ENCODE measurements around the gene CCL5.

GRCh38 chr17:35868737-35869136 lies 11.4 kb downstream of the CCL5 start, which contains the start of gene HEATR9:
- TF ChIP-seq ZNF138 (CRISPR knock-in tag; conservative IDR thresholded peaks at IDR 0.05) (no peak), NFATC4 (CRISPR knock-in tag; IDR thresholded peaks at IDR 0.05) (no peak), CTCF (IDR thresholded peaks at IDR 0.05) (no peak), ETV6 (CRISPR knock-in tag; IDR thresholded peaks at IDR 0.05) (no peak)
